Esophagus squamous epithelium (tissue), 4 donors: Measurements from ENCODE around the gene CLTCL1.

Experiments
- POLR2A ChIP-seq, 4 donors: fragments of 450-650 bp; IDR thresholded peaks; one replicate each; pipeline ENCODE4 v1.6.1; 2017; ENCODE audit warnings: antibody characterized with exemption in 4 of 4, mild to moderate bottlenecking in 4 of 4, moderate library complexity in 3 of 4
- TF ChIP-seq, protein P1 (sequence below), 6 experiments: fragments of 450-650 bp in 4 of 6; fragments of 200-600 bp in 2 of 6; sonication (generic) in 2 of 6; IDR thresholded peaks; one replicate each; pipeline ENCODE4 v1.5.1; 2016 to 2019; ENCODE audit warnings: antibody characterized with exemption in 6 of 6, mild to moderate bottlenecking in 4 of 6, moderate library complexity in 4 of 6

DNA sequence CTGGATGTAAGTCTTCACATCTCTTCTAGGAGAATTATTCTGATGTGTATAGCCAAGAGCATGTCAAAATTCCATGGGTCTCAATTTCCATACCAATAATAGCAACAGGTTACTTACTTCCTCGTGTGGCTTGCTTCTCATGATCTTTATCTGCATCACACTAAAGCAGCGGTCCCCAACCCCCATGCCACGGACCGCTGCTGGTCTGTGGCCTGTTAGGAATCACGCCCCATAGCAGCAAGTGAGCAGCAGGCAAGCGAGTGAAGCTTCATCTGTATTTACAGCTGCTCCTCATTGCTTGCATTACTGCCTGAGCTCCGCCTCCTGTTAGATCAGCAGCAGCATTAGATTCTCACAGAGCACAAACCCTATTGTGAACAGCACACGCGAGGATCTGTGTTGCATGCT is 84.1 kb downstream of the CLTCL1 start:
- TF ChIP-seq, protein P1, sequence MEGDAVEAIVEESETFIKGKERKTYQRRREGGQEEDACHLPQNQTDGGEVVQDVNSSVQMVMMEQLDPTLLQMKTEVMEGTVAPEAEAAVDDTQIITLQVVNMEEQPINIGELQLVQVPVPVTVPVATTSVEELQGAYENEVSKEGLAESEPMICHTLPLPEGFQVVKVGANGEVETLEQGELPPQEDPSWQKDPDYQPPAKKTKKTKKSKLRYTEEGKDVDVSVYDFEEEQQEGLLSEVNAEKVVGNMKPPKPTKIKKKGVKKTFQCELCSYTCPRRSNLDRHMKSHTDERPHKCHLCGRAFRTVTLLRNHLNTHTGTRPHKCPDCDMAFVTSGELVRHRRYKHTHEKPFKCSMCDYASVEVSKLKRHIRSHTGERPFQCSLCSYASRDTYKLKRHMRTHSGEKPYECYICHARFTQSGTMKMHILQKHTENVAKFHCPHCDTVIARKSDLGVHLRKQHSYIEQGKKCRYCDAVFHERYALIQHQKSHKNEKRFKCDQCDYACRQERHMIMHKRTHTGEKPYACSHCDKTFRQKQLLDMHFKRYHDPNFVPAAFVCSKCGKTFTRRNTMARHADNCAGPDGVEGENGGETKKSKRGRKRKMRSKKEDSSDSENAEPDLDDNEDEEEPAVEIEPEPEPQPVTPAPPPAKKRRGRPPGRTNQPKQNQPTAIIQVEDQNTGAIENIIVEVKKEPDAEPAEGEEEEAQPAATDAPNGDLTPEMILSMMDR (IDR thresholded peaks at IDR 0.05), result no peak
- TF ChIP-seq POLR2A (IDR thresholded peaks at IDR 0.05), result no peak
